Measurements from ENCODE around the gene RFX1.
A peak's percentile ranks its signal among the peaks of the same experiment; 100 is the strongest.
"Not testable (repeated sequence)": the region's sequence is repeated elsewhere in the genome, so short reads cannot be mapped to it uniquely, and the experiment has no call there.

The RFX1 gene

DNA sequence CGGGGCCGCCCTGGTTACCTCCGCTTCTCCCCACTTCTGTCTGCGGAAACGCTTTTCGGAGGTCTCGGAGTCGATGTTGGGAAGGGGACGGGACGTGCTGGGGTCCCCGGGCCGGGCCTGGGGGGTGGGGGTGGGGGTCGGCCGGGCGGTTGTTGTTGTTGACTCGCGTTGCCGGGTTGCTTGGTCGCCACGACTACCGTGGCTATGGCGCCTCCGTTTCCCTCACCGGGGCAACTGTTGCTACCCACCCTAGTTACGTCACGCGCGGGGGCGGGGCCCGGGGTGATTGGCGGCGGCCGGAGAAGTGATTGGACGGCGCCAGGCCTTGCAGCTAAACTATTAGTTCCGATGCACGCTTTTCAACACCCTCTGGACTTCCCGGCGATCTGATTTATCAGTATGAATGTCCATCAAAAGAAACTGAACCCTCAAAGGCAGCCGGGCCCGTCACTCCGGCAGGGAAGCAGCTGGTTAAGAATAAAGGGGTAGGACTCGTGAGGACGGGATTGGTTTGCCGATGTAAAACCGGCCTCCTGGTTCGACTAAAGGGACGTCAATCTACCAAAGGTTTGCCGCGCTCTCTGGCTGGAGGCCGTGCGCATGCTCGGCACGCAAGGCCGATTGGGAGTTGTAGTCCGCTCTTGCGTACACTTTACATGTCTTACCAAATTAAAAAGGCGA, at the start of gene RFX1:
Gene RFX1 (minus strand): TSS at position 236 of the 681 bp plus-strand sequence. CDS start 12,477 bp downstream, outside the sequence.
- peak; percentile 99 for DNase-seq (ENCODE audit: low read depth, low spot score)

DNA sequence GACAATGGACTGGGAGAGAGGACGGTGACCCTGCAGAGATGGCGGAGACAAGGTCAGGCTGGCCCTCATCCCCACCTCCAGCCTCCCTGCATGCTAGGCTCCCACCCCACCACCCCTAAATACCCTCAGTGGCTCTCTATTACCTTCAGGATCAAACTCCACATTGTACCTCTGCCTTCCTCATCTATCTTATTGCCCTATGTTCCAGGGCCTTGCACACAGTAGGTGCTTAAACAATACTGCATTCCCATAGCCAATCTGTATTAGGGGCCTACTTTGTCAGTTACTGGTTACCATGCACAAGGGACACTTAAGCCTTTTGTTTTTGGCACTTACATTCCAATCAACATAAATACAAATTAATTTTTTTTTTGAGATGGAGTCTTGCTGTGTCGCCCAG, 49.3 kb upstream of the RFX1 start:
- DNase-seq (ENCODE audit: low read depth, low spot score): no peak

DNA sequence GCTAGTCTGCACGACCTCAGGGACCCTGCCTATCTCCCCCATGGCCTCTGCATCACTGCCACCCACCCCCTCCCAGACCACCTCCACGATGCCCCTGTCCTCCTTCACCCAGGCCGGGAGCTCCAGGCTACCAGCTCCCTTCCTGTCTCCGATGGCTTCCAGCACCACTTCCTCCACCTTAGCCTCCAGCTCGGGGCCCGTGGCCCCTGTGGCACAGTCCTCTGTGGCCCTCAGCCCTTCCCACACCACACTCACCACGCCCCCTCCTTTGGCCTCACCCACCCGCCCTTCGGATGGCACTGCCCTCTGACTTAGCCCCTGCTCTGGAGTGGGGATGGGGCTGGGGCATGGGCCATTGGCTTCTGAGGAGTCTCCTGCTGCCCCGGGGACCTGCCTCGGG, 48.6 kb upstream of the RFX1 start:
- no peak for DNase-seq (ENCODE audit: low read depth, low spot score)

DNA sequence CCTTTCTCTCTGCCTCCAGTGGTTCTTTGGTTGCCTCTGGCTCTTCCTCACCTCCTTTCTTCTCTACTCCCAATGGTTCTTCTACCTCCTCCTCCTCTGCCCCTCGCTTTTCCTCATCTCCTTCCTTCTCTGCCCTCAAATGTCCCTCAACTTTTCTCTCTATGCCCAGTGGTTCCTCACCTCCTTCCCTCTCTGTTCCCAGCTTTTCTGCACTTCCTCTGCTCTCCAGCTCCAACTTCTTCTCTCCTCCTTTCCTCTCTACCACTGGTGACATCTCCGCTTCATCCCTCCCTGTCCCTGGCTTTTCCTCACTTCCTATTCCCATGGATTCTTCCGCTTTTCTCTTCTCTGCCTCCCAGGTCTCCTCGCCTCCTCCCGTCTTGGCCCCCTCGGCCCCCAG, 48.0 kb upstream of the RFX1 start:
- DNase-seq (ENCODE audit: low read depth, low spot score): no peak

DNA sequence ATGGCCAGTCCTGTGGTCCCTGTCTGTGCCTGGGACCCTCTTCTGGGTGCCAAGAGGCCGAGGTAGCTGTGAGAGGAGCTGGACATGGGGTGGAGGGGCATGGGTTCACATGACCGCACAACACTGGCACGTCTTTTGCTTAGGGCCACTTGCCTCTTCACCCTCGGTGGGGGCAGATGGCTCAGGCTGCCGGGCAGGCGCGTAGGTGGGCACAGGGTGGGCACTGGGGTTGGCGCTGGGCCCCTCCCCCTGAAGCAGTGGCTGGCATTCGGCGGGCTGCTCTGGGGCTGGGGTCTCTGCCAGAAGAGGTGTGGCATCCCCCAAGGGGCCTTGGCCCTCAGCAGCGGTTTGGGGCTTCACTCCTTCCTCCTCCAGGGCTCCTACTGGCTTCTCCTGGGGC, 47.4 kb upstream of the RFX1 start:
- DNase-seq (ENCODE audit: low read depth, low spot score): no peak

DNA sequence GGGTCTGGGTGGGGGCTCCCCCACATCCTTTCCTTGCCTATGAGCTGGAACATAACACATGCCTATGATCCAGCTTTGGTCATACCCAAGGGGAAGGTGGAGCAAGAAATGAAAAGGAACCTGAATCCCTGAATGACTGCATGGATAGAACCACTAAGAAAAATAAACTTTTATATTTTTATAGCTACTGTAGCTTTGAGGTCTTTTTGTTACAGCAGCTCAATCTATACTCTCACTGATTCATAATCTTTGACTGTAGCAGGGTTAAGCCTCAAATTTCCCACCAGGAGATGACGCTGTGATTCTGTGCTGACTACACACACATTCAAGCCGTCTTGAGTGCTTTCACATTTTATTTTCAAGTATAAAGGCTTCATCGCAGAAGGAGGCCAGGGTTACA, 46.9 kb upstream of the RFX1 start:
- DNase-seq (ENCODE audit: low read depth, low spot score): no peak

DNA sequence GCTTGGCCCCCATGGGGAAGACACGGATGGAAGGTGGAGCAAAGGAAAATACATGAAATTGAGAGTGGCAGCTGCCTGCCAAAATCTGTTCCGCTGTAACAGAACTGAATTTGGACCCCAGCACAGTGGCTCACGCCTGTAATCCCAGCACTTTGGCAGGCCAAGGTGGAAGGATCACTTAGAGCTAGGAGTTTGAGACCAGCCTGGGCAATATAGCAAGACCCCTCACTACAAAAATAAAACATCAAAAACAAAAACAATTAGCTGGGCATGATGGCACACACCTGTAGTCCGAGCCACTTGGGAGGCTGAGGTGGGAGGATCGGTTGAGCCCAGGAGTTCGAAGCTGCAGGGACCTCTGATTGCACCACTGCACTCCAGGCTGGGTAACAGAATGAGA, 46.4 kb upstream of the RFX1 start:
- DNase-seq (ENCODE audit: low read depth, low spot score): no peak

DNA sequence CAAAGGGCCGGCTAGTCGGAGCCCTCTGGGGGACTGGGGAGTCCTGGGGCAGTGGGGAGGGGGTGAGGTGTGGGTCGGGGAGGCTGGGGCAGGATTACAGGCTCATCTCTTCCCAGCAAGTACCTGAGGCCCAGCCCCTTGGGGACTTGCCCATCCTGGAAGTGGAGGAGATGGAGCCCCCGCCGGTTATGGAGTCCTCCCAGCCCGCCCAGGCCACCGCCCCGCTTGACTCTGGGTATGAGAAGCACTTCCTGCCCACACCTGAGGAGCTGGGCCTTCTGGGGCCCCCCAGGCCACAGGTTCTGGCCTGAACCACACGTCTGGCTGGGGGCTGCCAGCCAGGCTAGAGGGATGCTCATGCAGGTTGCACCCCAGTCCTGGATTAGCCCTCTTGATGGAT, 45.9 kb upstream of the RFX1 start:
- no peak for DNase-seq (ENCODE audit: low read depth, low spot score)

DNA sequence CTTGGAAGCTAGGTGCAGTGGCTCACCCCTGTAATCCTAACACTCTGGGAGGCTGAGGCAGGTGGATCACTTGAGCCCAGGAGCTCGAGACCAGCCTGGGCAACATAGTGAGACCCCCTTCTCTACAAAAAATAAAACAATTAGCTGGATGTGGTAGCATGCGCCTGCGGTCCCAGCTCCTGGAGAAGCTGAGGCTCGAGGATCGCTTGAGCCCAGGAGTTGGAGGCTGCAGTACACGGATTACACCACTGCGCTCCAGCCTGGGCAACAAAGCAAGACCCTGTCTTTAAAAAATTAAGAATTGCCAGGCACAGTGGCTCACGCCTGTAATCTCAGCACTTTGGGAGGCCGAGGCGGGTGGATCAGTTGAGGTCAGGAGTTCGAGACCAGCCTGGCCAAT, 44.8 kb upstream of the RFX1 start:
- DNase-seq (ENCODE audit: low read depth, low spot score): not testable (repeated sequence)

DNA sequence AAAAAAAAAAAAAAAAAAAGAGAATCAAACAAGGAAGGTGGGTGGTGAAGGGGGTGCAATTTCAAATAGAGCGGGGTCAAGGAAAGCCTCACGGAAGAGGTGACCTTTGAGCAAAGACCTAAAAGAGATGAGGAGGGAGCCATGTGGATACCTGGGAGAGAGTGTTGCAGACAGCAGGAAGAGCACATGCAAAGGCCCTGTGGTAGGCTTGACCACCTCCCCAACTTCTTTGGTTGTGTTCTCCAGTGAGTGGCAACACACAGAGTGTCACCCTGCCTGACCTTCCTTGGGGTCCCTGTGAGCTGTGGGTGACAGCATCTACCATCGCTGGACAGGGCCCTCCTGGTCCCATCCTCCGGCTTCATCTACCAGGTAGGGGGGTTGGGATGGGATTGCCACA, 44.4 kb upstream of the RFX1 start:
- no peak for DNase-seq (ENCODE audit: low read depth, low spot score)

DNA sequence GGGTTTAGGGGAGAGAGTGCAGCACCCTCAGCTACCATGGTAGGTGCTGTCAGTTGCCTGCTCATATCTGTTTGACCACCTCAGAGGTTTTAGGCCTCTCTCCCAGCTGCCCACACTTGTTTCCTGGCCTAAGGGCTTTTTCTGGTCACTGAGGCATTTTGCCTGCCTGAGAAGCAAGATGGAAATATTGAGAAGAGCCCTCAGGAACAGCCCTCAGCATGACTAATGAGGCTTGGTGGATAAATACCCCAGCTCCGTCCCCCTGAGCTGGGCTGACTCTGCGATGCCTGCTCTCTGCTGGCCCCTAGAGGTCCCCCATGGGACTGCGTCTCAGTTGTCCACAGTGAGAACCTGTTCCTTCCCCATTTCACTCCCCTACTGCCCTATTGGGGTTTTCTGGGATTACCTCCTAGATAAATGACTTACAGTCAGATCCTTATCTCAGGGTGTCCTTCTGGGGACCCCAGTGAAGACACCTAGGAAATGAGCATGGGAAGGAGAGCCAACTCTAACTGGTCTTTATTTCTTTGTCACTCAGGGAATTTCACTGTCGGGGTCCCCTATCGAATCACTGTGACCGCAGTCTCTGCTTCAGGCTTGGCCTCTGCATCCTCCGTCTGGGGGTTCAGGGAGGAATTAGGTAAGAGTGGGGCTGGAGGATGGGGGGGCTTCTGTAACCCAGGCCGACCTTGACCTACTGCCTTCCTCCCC, 42.5 kb upstream of the RFX1 start:
- DNase-seq (ENCODE audit: low read depth, low spot score): peak; percentile 53

DNA sequence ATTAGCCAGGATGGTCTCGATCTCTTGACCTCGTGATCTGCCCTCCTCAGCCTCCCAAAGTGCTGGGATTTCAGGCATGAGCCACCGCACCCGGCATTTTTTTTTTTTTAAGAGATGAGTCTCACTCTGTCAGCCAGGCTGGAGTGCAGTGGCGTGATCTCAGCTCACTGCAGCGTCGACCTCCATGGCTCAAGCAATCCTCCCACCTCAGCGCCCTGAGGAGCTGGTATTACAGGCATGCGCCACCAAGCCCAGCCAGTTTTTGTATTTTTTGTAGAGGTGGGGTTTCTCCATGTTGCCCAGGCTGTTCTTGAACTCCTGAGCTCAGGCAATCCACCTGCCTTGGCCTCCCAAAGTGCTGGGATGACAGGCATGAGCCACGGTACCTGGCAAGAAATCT, 41.7 kb upstream of the RFX1 start:
- DNase-seq (ENCODE audit: low read depth, low spot score): not testable (repeated sequence)

DNA sequence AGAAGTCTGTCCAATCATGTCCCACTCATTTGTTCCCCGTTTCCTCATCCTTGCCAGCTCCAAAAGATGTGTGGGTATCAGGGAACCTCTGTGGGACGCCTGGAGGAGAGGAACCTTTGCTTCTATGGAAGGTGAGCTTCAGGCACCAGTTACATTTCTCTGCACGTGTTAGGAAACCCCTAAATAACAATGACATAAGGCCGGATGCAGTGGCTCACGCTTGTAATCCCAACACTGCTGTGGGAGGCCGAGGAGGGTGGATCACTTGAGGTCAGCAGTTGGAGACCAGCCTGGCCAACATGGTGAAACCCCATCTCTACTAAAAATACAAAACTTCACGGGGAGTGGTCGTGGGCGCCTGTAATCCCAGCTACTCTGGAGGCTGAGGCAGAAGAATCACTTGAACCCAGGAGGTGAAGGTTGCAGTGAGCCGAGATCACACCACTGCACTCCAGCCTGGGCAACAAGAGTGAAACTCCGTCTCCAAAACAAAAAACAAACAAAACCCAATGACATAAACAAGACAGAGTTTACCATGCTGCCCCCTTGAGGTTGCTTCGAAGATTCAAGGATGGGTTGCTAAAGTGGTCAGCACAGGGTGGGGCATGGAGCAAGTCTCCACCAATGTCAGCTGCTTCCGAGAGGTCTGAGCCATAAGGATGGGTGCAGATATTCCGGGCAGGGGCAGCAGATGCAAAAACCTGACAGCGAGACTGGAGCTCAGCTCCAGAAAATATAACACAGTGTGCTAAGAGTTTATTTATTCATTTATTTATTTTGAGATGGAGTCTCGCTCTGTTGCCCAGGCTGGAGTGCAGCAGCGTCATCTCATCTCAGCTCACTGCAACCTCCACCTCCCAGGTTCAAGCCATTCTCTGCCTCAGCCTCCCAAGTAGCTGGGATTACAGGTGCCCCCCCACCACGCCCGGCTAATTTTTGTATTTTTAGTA, 36.8 kb upstream of the RFX1 start:
- DNase-seq (ENCODE audit: low read depth, low spot score): not testable (repeated sequence)

DNA sequence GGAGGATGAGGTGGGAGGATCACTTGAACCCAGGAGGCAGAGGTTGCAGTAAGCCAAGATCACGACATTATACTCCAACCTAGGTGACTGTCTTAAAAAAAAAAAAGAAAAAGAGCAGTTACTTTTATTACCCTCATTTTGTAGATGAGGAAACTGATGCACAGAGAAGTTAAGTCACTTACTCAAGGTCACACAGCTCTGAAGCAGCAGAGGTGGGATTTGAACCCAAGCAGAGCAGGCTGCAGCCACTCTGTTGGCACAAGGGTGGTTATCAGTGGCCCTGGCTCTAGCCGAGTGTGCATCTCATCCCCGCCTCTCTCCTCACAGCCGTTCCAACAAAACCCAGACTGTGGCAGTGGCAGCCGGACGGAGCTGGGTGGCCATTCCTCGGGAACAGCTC, 33.1 kb upstream of the RFX1 start:
- DNase-seq (ENCODE audit: low read depth, low spot score): no peak

DNA sequence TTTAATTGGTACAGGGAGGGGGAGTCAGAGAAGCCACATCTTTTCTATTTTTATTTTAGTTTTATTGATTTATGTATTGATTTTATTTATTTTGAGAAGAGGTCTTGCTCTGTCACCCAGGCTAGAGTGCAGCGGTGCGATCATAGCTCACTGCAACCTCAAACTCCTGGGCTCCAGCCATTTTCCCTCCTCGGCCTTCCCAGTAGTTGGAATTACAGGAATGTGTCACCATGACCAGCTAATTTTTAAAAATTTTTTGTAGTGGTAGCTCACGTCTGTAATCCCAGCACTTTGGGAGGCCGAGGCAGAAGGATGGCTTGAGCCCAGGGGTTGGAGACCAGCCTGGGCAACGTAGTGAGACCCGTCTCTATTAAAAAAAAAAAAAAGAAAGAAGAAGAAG, 29.6 kb upstream of the RFX1 start:
- no peak for DNase-seq (ENCODE audit: low read depth, low spot score)

DNA sequence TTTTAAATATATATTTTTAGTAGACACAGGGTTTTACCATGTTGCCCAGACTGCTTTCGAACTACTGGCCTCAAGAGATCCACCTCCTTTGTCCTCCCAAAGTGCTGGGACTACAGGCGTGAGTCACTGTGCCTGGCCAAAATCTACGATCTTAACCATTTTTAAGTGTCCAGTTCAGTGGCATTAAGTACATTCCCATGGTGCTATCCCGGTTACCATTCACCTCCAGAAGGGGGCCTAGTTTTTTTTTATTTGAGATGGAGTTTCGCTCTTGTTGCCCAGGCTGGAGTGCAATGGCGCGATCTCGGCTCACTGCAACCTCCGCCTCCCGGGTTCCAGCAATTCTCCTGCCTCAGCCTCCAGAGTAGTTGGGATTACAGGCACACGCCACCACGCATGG, 29.0 kb upstream of the RFX1 start:
- not testable (repeated sequence) for DNase-seq (ENCODE audit: low read depth, low spot score)

DNA sequence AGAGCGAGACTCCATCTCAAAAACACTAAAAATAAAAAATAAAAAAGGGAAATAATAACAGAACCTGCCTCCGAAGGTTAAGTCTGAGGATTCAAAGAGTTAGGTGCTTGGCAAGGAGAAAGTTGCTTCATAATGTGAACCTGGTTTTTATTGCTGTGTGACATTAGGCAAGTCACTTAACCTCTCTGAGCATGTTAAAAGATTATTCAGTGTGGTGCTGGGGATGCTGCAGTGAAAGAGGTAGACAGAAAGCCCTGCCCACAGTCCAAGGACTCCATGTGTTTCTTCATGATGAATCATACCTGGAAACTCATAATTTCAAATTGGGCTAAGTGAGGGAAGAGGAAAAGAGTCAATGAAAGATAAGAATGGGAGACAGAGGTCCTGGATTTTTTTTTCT, 27.8 kb upstream of the RFX1 start:
- DNase-seq (ENCODE audit: low read depth, low spot score): no peak

DNA sequence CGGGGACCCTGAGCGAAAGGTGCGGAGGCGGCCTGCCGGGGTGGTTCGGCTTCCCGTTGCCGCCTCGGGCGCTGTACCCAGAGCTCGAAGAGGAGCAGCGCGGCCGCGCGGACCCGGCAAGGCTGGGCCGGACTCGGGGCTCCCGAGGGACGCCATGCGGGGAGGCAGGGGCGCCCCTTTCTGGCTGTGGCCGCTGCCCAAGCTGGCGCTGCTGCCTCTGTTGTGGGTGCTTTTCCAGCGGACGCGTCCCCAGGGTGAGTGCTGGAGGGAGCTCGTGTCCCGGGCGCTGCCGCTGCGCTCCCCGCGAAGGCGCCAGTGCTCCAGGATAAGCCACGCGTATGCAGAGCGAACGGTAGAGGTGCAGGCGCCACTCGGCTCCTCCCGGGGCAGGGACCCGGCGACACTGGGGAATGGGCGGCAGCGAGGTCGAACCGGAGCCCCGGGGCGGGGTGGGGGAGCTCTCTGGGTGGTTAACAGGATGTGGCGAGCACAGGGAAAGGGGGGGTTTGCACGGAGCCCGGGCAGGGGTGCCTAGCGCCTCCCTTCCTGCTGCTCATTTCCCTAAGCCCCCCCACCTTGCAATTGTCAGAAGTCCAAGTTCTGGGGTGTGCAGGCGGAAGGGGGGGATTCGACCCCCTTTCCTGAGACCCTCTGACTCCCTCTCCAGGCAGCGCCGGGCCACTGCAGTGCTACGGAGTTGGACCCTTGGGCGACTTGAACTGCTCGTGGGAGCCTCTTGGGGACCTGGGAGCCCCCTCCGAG, 25.8 kb upstream of the RFX1 start, which contains the start of gene IL27RA:
Gene IL27RA (plus strand): TSS at position 44 of the 762 bp plus-strand sequence. CDS start 111 bp downstream, at position 155.
- peak; percentile 48 for DNase-seq (ENCODE audit: low read depth, low spot score)

DNA sequence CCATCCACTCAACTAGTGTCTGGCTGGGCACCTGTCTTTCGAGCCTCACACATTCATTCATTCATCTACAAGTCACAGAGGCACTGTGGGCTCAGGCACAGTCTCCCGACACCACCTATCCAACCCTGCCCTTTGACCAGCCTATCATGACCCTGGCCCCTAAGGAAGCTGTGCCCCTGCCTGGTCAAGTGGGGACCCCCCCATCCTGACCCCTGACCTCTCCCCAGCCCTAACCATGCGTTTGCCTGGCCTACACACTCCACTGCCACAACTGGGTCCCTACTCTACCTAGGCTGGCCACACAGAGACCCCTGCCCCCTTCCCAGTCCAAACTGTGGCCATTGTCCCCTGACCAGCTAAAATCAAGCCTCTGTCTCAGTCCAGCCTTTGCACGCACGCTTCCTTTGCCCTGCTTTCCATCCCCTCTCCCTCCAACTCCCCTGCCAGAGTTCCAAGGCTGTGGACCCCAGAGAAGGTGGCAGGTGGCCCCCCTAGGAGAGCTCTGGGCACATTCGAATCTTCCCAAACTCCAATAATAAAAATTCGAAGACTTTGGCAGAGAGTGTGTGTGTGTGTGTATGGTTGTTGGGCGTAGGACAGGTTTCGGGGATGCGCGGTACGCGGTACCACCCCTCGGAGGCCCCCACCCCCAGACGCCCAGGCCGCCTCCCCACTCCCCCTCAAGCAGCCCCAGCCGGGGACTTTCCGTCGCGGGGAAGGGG, 25.0 kb upstream of the RFX1 start:
- peak; percentile 54 for DNase-seq (ENCODE audit: low read depth, low spot score)

DNA sequence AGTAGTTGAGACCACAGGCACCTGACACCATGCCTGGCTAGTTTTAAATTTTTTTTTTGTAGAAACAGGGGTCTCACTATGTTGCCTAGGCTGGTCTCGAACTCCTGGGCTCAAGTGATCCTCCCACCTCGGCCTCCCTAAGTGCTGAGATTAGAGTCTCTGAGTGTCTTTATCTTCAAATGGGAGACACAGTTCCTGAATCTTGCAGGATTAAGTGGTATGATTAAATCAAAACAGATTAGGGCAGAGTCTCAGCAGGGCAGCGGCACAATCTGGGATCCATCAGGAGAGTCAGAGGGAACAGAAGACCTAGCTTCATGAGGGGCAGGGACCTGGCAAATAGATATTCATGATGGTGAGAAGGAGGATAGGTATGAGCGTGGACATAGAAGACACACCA, 22.8 kb upstream of the RFX1 start:
- no peak for DNase-seq (ENCODE audit: low read depth, low spot score)
